ENCODE measurements around the gene EML4.

EML4 gene

GRCh38 chr2:42210203-42210602, 41.0 kb downstream of the EML4 start:
- TF ChIP-seq CTCF (IDR thresholded peaks at IDR 0.05; ENCODE audit: low read depth, low read length, missing control alignments): no peak
- in situ Hi-C loops (cut with HindIII; ENCODE audit: low sequenced_read_pairs): no loop called here

GRCh38 chr2:42211291-42211690, 42.1 kb downstream of the EML4 start:
- in situ Hi-C loops (cut with HindIII; ENCODE audit: low sequenced_read_pairs): no loop called here
- no peak for DNase-seq (ENCODE audit: low read depth)
- no peak for TF ChIP-seq CTCF (IDR thresholded peaks at IDR 0.05; ENCODE audit: low read depth, low read length, missing control alignments)
- H3K4me3 ChIP-seq (ENCODE audit: low read depth, low read length): no peak overlapping the region

More at GRCh38 chr2:42210203-42210602, 41.0 kb downstream of the EML4 start:
- no peak overlapping the region for H3K4me3 ChIP-seq (ENCODE audit: low read depth, low read length)
- DNase-seq (ENCODE audit: low read depth): no peak

- in situ Hi-C loops (cut with HindIII; ENCODE audit: low sequenced_read_pairs): loop anchor here (5.0 kb wide), 1 partner anchor 67 kb away; no protein-coding TSS in a partner anchor
- no peak for TF ChIP-seq CTCF (IDR thresholded peaks at IDR 0.05; ENCODE audit: low read depth, low read length, missing control alignments)
- no peak for DNase-seq (ENCODE audit: low read depth)
- H3K4me3 ChIP-seq (ENCODE audit: low read depth, low read length): no peak overlapping the region
Observed at GRCh38 chr2:42214669-42215068, 45.5 kb downstream of the EML4 start.

GRCh38 chr2:42216694-42217093, 47.5 kb downstream of the EML4 start:
- TF ChIP-seq CTCF (IDR thresholded peaks at IDR 0.05; ENCODE audit: low read depth, low read length, missing control alignments): no peak
- no peak overlapping the region for H3K4me3 ChIP-seq (ENCODE audit: low read depth, low read length)
- DNase-seq (ENCODE audit: low read depth): no peak
- in situ Hi-C loops (cut with HindIII; ENCODE audit: low sequenced_read_pairs): loop anchor here (5.0 kb wide), 1 partner anchor 69 kb away; no protein-coding TSS in a partner anchor

- TF ChIP-seq CTCF (IDR thresholded peaks at IDR 0.05; ENCODE audit: low read depth, low read length, missing control alignments): no peak
- no peak for DNase-seq (ENCODE audit: low read depth)
- no peak overlapping the region for H3K4me3 ChIP-seq (ENCODE audit: low read depth, low read length)
- in situ Hi-C loops (cut with HindIII; ENCODE audit: low sequenced_read_pairs): loop anchor here (5.0 kb wide), 1 partner anchor 70 kb away; no protein-coding TSS in a partner anchor
Observed at GRCh38 chr2:42217307-42217706, 48.2 kb downstream of the EML4 start.

- H3K4me3 ChIP-seq (ENCODE audit: low read depth, low read length): no peak overlapping the region
- TF ChIP-seq CTCF (IDR thresholded peaks at IDR 0.05; ENCODE audit: low read depth, low read length, missing control alignments): no peak
- DNase-seq (ENCODE audit: low read depth): no peak
- in situ Hi-C loops (cut with HindIII; ENCODE audit: low sequenced_read_pairs): loop anchor here (5.0 kb wide), 1 partner anchor 71 kb away; no protein-coding TSS in a partner anchor
Observed at GRCh38 chr2:42217914-42218313, 48.8 kb downstream of the EML4 start.

Data from astrocyte of the cerebellum (primary cell).